ENCODE data around the gene NBAS.

- TF ChIP-seq POLR2AphosphoS5 (IDR thresholded peaks at IDR 0.05; ENCODE audit: borderline replicate concordance, low read depth, low read length), result no peak
- no peak for TF ChIP-seq EZH2 (IDR thresholded peaks at IDR 0.05)
Observed at GRCh38 chr2:15147591-15147990, 413.5 kb downstream of the NBAS start.

All from SK-N-MC (cell line).